H9 (cell line): Measurements from ENCODE around the gene EDDM13. TPM values are rescaled to one million over a fixed set of nuclear protein-coding genes. Genes with fewer than 3 reads are reported as not detected.

ENCODE experiments used
- DNase-seq: peaks from one replicate; pipeline ENCODE4 v3.0.0-alpha.2; 2017
- H2AFZ ChIP-seq: one replicate; pipeline ENCODE4 v1.6.1; 2013; ENCODE audit warnings: mild to moderate bottlenecking, low read length, control low read depth, moderate library complexity
- H2AK5ac ChIP-seq: 2 replicates; pipeline ENCODE4 v1.6.1; 2013; ENCODE audit warnings: low read length, control low read depth, mixed read lengths; ENCODE audit not compliant: insufficient read length
- H2BK120ac ChIP-seq: one replicate; pipeline ENCODE4 v1.6.1; 2013; ENCODE audit warnings: low read depth, mild to moderate bottlenecking, low read length, control low read depth, inconsistent platforms; ENCODE audit not compliant: poor library complexity, severe bottlenecking
- H2BK12ac ChIP-seq: 2 replicates; pipeline ENCODE4 v1.6.1; 2013; ENCODE audit warnings: low read length, control low read depth, mixed read lengths, low read depth; ENCODE audit not compliant: insufficient read length
- H2BK15ac ChIP-seq: 2 replicates; pipeline ENCODE4 v1.6.1; 2013; ENCODE audit warnings: low read depth, low read length, control low read depth
- H2BK20ac ChIP-seq: one replicate; pipeline ENCODE4 v1.6.1; 2013; ENCODE audit warnings: low read depth, mild to moderate bottlenecking, low read length, control low read depth, inconsistent platforms; ENCODE audit not compliant: poor library complexity, severe bottlenecking
- H2BK5ac ChIP-seq: 2 replicates; pipeline ENCODE4 v1.6.1; 2013; ENCODE audit warnings: low read length, control low read depth, mixed read lengths; ENCODE audit not compliant: insufficient read length
- H3K14ac ChIP-seq: 2 replicates; pipeline ENCODE4 v1.6.1; 2013; ENCODE audit warnings: low read length, control low read depth; ENCODE audit not compliant: insufficient read depth
- H3K18ac ChIP-seq: 2 replicates; pipeline ENCODE4 v1.6.1; 2013; ENCODE audit warnings: low read depth, mild to moderate bottlenecking, mixed read lengths, low read length, control low read depth; ENCODE audit not compliant: insufficient read length
- H3K23ac ChIP-seq: 2 replicates; pipeline ENCODE4 v1.6.1; 2013; ENCODE audit warnings: low read length, control low read depth, mixed read lengths, low read depth; ENCODE audit not compliant: insufficient read length
- H3K23me2 ChIP-seq: 2 replicates; pipeline ENCODE4 v1.6.1; 2013; ENCODE audit warnings: low read depth, mild to moderate bottlenecking, mixed read lengths, low read length, control low read depth; ENCODE audit not compliant: insufficient read length, poor library complexity, severe bottlenecking
- H3K27ac ChIP-seq: 2 replicates; pipeline ENCODE4 v1.5.1; 2013; ENCODE audit warnings: low read length, control low read depth, mixed read lengths, low read depth; ENCODE audit not compliant: insufficient read length
- H3K27me3 ChIP-seq: 2 replicates; pipeline ENCODE4 v1.6.1; 2013; ENCODE audit warnings: low read length, control low read depth, inconsistent platforms; ENCODE audit not compliant: insufficient read depth
- H3K4ac ChIP-seq: 2 replicates; pipeline ENCODE4 v1.6.1; 2013; ENCODE audit warnings: low read depth, mild to moderate bottlenecking, control low read depth, inconsistent platforms, low read length, moderate library complexity
- H3K4me1 ChIP-seq: 2 replicates; pipeline ENCODE4 v1.6.1; 2013; ENCODE audit warnings: low read length, control low read depth, inconsistent platforms; ENCODE audit not compliant: insufficient read depth
- H3K4me2 ChIP-seq: 2 replicates; pipeline ENCODE4 v1.6.1; 2013; ENCODE audit warnings: low read length, control low read depth, mixed read lengths; ENCODE audit not compliant: insufficient read length, insufficient read depth
- H3K56ac ChIP-seq: 2 replicates; pipeline ENCODE4 v1.6.1; 2013; ENCODE audit warnings: low read depth, mild to moderate bottlenecking, mixed read lengths, low read length, control low read depth; ENCODE audit not compliant: insufficient read length
- H3K79me1 ChIP-seq: 2 replicates; pipeline ENCODE4 v1.6.1; 2013; ENCODE audit warnings: low read depth, mild to moderate bottlenecking, moderate library complexity, low read length, control low read depth, inconsistent platforms; ENCODE audit not compliant: insufficient read depth, poor library complexity, severe bottlenecking
- H3K79me2 ChIP-seq: 2 replicates; pipeline ENCODE4 v1.6.1; 2013; ENCODE audit warnings: low read length, control low read depth, inconsistent platforms; ENCODE audit not compliant: insufficient read depth
- H3K9ac ChIP-seq: 2 replicates; pipeline ENCODE4 v1.6.1; 2013; ENCODE audit warnings: low read length, control low read depth, mixed read lengths; ENCODE audit not compliant: insufficient read length; ENCODE audit errors: extremely low read depth
- H3K9me3 ChIP-seq: one replicate; pipeline ENCODE4 v1.6.1; 2013; ENCODE audit warnings: low read depth, low read length, inconsistent platforms; ENCODE audit not compliant: control insufficient read depth
- H3T11ph ChIP-seq: one replicate; pipeline ENCODE4 v1.6.1; 2013; ENCODE audit warnings: mild to moderate bottlenecking, low read length, control low read depth, inconsistent platforms
- H4K20me1 ChIP-seq: one replicate; pipeline ENCODE4 v1.6.1; 2013; ENCODE audit not compliant: control insufficient read depth, insufficient read length, insufficient read depth
- H4K5ac ChIP-seq: 2 replicates; pipeline ENCODE4 v1.6.1; 2013; ENCODE audit warnings: low read depth, mild to moderate bottlenecking, mixed read lengths, low read length, control low read depth; ENCODE audit not compliant: insufficient read length
- H4K8ac ChIP-seq: replicated peaks from 2 replicates; pipeline ENCODE4 v1.6.1; 2013; ENCODE audit warnings: low read length, control low read depth, mixed read lengths, low read depth; ENCODE audit not compliant: insufficient read length
- H4K91ac ChIP-seq: 2 replicates; pipeline ENCODE4 v1.6.1; 2013; ENCODE audit warnings: low read depth, mild to moderate bottlenecking, moderate library complexity, mixed read lengths, low read length, control low read depth; ENCODE audit not compliant: insufficient read length
- H3K27ac Mint-ChIP-seq, 3 experiments: 2 replicates in 2 of 3; 3 replicates in 1 of 3; pipeline ENCODE4 v1.8.0; 2020 to 2021; ENCODE audit warnings: mixed read lengths in 3 of 3, mild to moderate bottlenecking in 1 of 3, moderate library complexity in 1 of 3
- H3K27me3 Mint-ChIP-seq: 2 replicates; pipeline ENCODE4 v1.8.0; 2021; ENCODE audit warnings: low read depth, mild to moderate bottlenecking, moderate library complexity, mixed read lengths
- H3K36me3 Mint-ChIP-seq, 3 experiments: 2 replicates in 2 of 3; 3 replicates in 1 of 3; pipeline ENCODE4 v1.8.0; 2020 to 2021; ENCODE audit warnings: low read depth in 3 of 3, mixed read lengths in 3 of 3; ENCODE audit not compliant: insufficient read depth in 1 of 3
- H3K4me1 Mint-ChIP-seq, 2 experiments: 2 replicates each; pipeline ENCODE4 v1.8.0; 2020; ENCODE audit warnings: mixed read lengths in 2 of 2
- H3K4me3 Mint-ChIP-seq, 2 experiments: 2 replicates in 1 of 2; 3 replicates in 1 of 2; pipeline ENCODE4 v1.8.0; 2020 to 2021; ENCODE audit warnings: mild to moderate bottlenecking in 2 of 2, mixed read lengths in 2 of 2, moderate library complexity in 1 of 2
- H3K9me3 Mint-ChIP-seq, 2 experiments: 2 replicates in 1 of 2; 3 replicates in 1 of 2; pipeline ENCODE4 v1.8.0; 2020; ENCODE audit warnings: mild to moderate bottlenecking in 2 of 2, mixed read lengths in 2 of 2, moderate library complexity in 1 of 2
- CTCF ChIP-seq: fragments of 200-600 bp; sonication (generic); conservative IDR thresholded peaks from 3 replicates; pipeline ENCODE4 v1.8.0; 2021; ENCODE audit warnings: antibody characterized with exemption, mild to moderate bottlenecking
- WGBS: extraction: QIAGEN DNeasy Blood & Tissue Kit; methylation state at CpG from one replicate; pipeline ENCODE4 v1.1.7; 2013; ENCODE audit warnings: missing lambda C conversion rate, low lambda C conversion rate, mixed read lengths; ENCODE audit not compliant: insufficient read length; ENCODE audit errors: extremely low coverage; 5-methylcytosine and 5-hydroxymethylcytosine counted together
- total RNA-seq: library from RNA; stranded (reverse); gene quantifications from 2 replicates; pipeline ENCODE4 v1.2.1, GENCODE V29; 2021

Gene EDDM13
- total RNA-seq, 1 experiment from 2014 or later: not detected

- WGBS: no CpG with 5 or more reads among the region's 7 CpGs
- DNase-seq: no peak
- no peaks in the 10 kb centered on the region for H3K79me2 ChIP-seq
- no peak overlapping the region for H3K27ac ChIP-seq
- H4K20me1 ChIP-seq: no peaks in the 10 kb centered on the region
- H3K4ac ChIP-seq: no peak overlapping the region
- H3K79me1 ChIP-seq: no peaks in the 10 kb centered on the region
- H3K4me1 ChIP-seq: no peaks in the 10 kb centered on the region
- H3K9ac ChIP-seq: no peak overlapping the region
- no peak overlapping the region for H4K91ac ChIP-seq
- H2AFZ ChIP-seq: no peak overlapping the region
- H3K23ac ChIP-seq: no peak overlapping the region
- no peak overlapping the region for H2BK12ac ChIP-seq
- peaks cover 5% of the 10 kb centered on the region in 2 experiments for H3K4me1 Mint-ChIP-seq
- H3K4me2 ChIP-seq: no peak overlapping the region
- H3K36me3 Mint-ChIP-seq: peaks cover 6 to 20% (median 7%) of the 10 kb centered on the region in 3 experiments; a peak in 6 of 7 replicates
- no peaks in the 10 kb centered on the region for H3K27me3 Mint-ChIP-seq
- no peak for TF ChIP-seq CTCF
- H3K14ac ChIP-seq: no peak overlapping the region
- H2BK20ac ChIP-seq: no peak overlapping the region
- no peaks in the 10 kb centered on the region for H3K27me3 ChIP-seq
- no peak overlapping the region for H4K8ac ChIP-seq
- no peak overlapping the region for H3K4me3 Mint-ChIP-seq
- H3K56ac ChIP-seq: no peak overlapping the region
- no peak overlapping the region for H2AK5ac ChIP-seq
- H3K23me2 ChIP-seq: no peaks in the 10 kb centered on the region
- no peaks in the 10 kb centered on the region for H3K9me3 ChIP-seq
- no peak overlapping the region for H2BK5ac ChIP-seq
- H4K5ac ChIP-seq: no peak overlapping the region
- no peak overlapping the region for H2BK120ac ChIP-seq
- H3K18ac ChIP-seq: no peak overlapping the region
- H3T11ph ChIP-seq: no peak overlapping the region
- H2BK15ac ChIP-seq: no peak overlapping the region
- peaks cover 2 to 7% of the 10 kb centered on the region in 2 experiments; a peak in 3 of 5 replicates for H3K9me3 Mint-ChIP-seq
- no peak overlapping the region for H3K27ac Mint-ChIP-seq
These were observed 36.2 kb downstream of the EDDM13 start for GRCh38 chr19:56308792-56309191.
